PFSK-1 (cell line): ENCODE results near the gene TMEM252.

Experiments
- FOXP2 ChIP-seq: optimal IDR thresholded peaks from 2 replicates; pipeline ENCODE3; 2011; ENCODE audit warnings: borderline replicate concordance, control low read depth, inconsistent platforms; ENCODE audit not compliant: insufficient read depth; ENCODE audit errors: extremely low read length, extremely low read depth
- POLR2AphosphoS5 ChIP-seq: IDR thresholded peaks from 2 replicates; pipeline ENCODE4 v1.6.1; 2012; ENCODE audit warnings: low read depth, mild to moderate bottlenecking, control low read depth, low read length, moderate library complexity
- REST ChIP-seq, 2 experiments: IDR thresholded peaks; 2 replicates each; pipeline versions ENCODE4 v1.6.1 to v1.8.0; 2011 to 2012; ENCODE audit warnings: low read depth in 2 of 2, low read length in 2 of 2, control low read depth in 1 of 2, inconsistent platforms in 1 of 2, mild to moderate bottlenecking in 1 of 2, moderate library complexity in 1 of 2; ENCODE audit not compliant: insufficient read depth in 1 of 2
- SIN3A ChIP-seq: IDR thresholded peaks from 2 replicates; pipeline ENCODE4 v1.6.1; 2012; ENCODE audit warnings: mild to moderate bottlenecking, low read length, moderate library complexity, borderline replicate concordance; ENCODE audit not compliant: insufficient read depth
- TAF1 ChIP-seq: IDR thresholded peaks from 2 replicates; pipeline ENCODE4 v1.6.1; 2012; ENCODE audit warnings: low read length, control low read depth, borderline replicate concordance; ENCODE audit not compliant: insufficient read depth

TMEM252 gene

DNA sequence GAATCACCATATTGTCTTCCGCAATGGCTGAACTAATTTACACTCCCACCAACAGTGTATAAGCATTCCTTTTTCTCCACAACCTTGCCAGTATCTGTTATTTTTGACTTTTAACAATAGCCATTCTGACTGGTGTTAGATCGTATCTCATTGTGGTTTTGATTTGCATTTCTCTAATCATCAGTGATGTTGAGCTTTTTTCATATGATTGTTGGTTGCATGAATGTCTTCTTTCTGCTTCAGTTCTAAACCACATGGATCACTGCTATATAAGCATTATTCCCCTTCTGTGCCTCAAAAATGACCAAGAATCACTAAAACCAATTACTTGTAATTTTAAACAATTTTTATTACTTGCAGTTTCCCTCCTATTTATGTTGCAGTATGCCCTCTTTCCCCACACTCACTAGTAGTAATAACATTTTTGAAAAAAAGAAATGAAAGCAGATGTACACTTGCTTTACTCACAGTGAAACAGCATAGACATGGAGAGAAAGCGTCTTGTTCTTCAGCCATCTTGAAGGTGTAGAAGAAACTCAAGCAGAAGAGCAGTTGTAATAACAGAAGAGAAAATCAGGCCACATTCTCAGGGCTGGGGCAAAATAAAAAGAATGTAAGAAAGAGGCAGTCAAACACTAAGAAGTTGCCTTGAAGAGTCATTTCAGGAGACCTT lies 4.5 kb upstream of the TMEM252 start:
- no peak for TF ChIP-seq REST (IDR thresholded peaks at IDR 0.05; ENCODE audit: insufficient read depth in 1 of 2, low read depth in 2 of 2, low read length in 2 of 2)
- no peak for TF ChIP-seq TAF1
- no peak for TF ChIP-seq SIN3A
- TF ChIP-seq POLR2AphosphoS5, result no peak
- TF ChIP-seq FOXP2, result no peak

- TF ChIP-seq REST (IDR thresholded peaks at IDR 0.05; ENCODE audit: insufficient read depth in 1 of 2, low read depth in 2 of 2, low read length in 2 of 2) (no peak), TAF1 (no peak), POLR2AphosphoS5 (no peak), SIN3A (no peak), FOXP2 (no peak)
Measured at GRCh38 chr9:68541568-68541967, 885 bp upstream of the TMEM252 start.

GRCh38 chr9:68538200-68538599 lies 2.5 kb downstream of the TMEM252 start:
- no peak for TF ChIP-seq TAF1
- TF ChIP-seq REST (IDR thresholded peaks at IDR 0.05; ENCODE audit: insufficient read depth in 1 of 2, low read depth in 2 of 2, low read length in 2 of 2), result no peak
- no peak for TF ChIP-seq FOXP2
- TF ChIP-seq POLR2AphosphoS5, result no peak
- no peak for TF ChIP-seq SIN3A

- TF ChIP-seq SIN3A, result no peak
- no peak for TF ChIP-seq POLR2AphosphoS5
- TF ChIP-seq TAF1, result no peak
- TF ChIP-seq REST (IDR thresholded peaks at IDR 0.05; ENCODE audit: insufficient read depth in 1 of 2, low read depth in 2 of 2, low read length in 2 of 2), result no peak
- TF ChIP-seq FOXP2, result no peak
Measured at GRCh38 chr9:68537616-68537880, 3.1 kb downstream of the TMEM252 start.
